BE2C (cell line): Measurements from ENCODE around the gene TRPV4.
A peak's percentile ranks its signal among the peaks of the same experiment; 100 is the strongest.

Experiments
- DNase-seq: peaks from one replicate; pipeline ENCODE4 v3.0.0-alpha.2; 2020
- H3K27me3 ChIP-seq: fragments of 250-450 bp; sonication (Bioruptor Pico); 2 replicates; pipeline ENCODE4 v1.5.1; 2020; ENCODE audit warnings: mild to moderate bottlenecking
- H3K36me3 ChIP-seq: fragments of 250-450 bp; sonication (Bioruptor Pico); 2 replicates; pipeline ENCODE4 v1.5.1; 2020; ENCODE audit warnings: mild to moderate bottlenecking
- H3K4me1 ChIP-seq: fragments of 250-450 bp; sonication (Bioruptor Pico); 2 replicates; pipeline ENCODE4 v1.5.1; 2020
- H3K4me3 ChIP-seq: 2 replicates; pipeline ENCODE4 v1.5.1; 2011; ENCODE audit warnings: low read depth, low read length
- H3K9me3 ChIP-seq: fragments of 250-450 bp; sonication (Bioruptor Pico); 2 replicates; pipeline ENCODE4 v1.5.1; 2020
- TF ChIP-seq, protein P1 (sequence below): IDR thresholded peaks from 2 replicates; pipeline ENCODE4 v1.5.1; 2012; ENCODE audit warnings: mild to moderate bottlenecking, low read depth, low read length

Gene TRPV4

GRCh38 chr12:109847142-109847735 is 14.0 kb upstream of the TRPV4 start:
- H3K27me3 ChIP-seq: no peaks in the 10 kb centered on the region
- no peaks in the 10 kb centered on the region for H3K36me3 ChIP-seq
- H3K4me1 ChIP-seq: no peaks in the 10 kb centered on the region; the same call in 1 of the 2 replicates
- TF ChIP-seq, protein P1, sequence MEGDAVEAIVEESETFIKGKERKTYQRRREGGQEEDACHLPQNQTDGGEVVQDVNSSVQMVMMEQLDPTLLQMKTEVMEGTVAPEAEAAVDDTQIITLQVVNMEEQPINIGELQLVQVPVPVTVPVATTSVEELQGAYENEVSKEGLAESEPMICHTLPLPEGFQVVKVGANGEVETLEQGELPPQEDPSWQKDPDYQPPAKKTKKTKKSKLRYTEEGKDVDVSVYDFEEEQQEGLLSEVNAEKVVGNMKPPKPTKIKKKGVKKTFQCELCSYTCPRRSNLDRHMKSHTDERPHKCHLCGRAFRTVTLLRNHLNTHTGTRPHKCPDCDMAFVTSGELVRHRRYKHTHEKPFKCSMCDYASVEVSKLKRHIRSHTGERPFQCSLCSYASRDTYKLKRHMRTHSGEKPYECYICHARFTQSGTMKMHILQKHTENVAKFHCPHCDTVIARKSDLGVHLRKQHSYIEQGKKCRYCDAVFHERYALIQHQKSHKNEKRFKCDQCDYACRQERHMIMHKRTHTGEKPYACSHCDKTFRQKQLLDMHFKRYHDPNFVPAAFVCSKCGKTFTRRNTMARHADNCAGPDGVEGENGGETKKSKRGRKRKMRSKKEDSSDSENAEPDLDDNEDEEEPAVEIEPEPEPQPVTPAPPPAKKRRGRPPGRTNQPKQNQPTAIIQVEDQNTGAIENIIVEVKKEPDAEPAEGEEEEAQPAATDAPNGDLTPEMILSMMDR: no peak
- H3K9me3 ChIP-seq: no peaks in the 10 kb centered on the region
- no peak overlapping the region for H3K4me3 ChIP-seq
- no peak for DNase-seq

DNA sequence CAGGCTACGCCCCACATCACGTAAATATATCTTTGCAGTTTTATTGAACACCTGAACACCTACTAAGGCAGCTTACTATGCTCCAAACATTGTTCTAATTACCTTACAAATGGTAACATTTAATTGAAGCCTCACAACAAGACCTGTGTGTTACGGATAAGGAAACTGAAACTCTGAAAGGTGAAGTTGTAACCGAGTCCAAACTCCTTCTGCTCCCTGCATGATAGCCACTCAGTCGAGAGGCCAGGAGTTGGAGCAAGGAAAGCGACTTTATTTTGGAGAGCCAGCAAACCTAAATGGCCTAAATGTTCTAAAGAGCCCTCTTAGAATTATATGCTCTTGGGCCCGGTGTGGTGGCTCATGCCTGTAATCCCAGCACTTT is 12.6 kb upstream of the TRPV4 start:
- TF ChIP-seq, protein P1: no peak
- Histone ChIP-seq H3K36me3 (no peaks in the 10 kb centered on the region), H3K4me3 (no peak overlapping the region), H3K9me3 (no peaks in the 10 kb centered on the region), H3K4me1 (no peaks in the 10 kb centered on the region; the same call in 1 of the 2 replicates), H3K27me3 (no peaks in the 10 kb centered on the region)
- no peak for DNase-seq

GRCh38 chr12:109844983-109845823 is 12.0 kb upstream of the TRPV4 start:
- peak; percentile 94 for DNase-seq
- H3K4me3 ChIP-seq: peak overlapping the region; percentile 32; the same call in 1 of the 2 replicates
- TF ChIP-seq, protein P1: peak; percentile 93
- H3K36me3 ChIP-seq: no peaks in the 10 kb centered on the region
- H3K9me3 ChIP-seq: no peaks in the 10 kb centered on the region
- H3K4me1 ChIP-seq: no peaks in the 10 kb centered on the region; the same call in 1 of the 2 replicates
- H3K27me3 ChIP-seq: no peaks in the 10 kb centered on the region

- Histone ChIP-seq H3K4me3 (no peak overlapping the region), H3K4me1 (no peaks in the 10 kb centered on the region; the same call in 1 of the 2 replicates), H3K27me3 (no peaks in the 10 kb centered on the region), H3K9me3 (no peaks in the 10 kb centered on the region), H3K36me3 (no peaks in the 10 kb centered on the region)
- DNase-seq: no peak
- TF ChIP-seq, protein P1: no peak
Observed at GRCh38 chr12:109844091-109844490, 10.9 kb upstream of the TRPV4 start.

- Histone ChIP-seq H3K4me3 (no peak overlapping the region), H3K9me3 (no peaks in the 10 kb centered on the region), H3K4me1 (no peaks in the 10 kb centered on the region), H3K27me3 (no peaks in the 10 kb centered on the region), H3K36me3 (no peaks in the 10 kb centered on the region)
- TF ChIP-seq, protein P1: no peak
- no peak for DNase-seq
Observed at GRCh38 chr12:109842021-109842420, 8.8 kb upstream of the TRPV4 start.

GRCh38 chr12:109841356-109841755 is 8.2 kb upstream of the TRPV4 start:
- H3K4me3 ChIP-seq: no peak overlapping the region
- TF ChIP-seq, protein P1: no peak
- no peak for DNase-seq
- no peaks in the 10 kb centered on the region for H3K9me3 ChIP-seq
- no peaks in the 10 kb centered on the region for H3K4me1 ChIP-seq
- H3K27me3 ChIP-seq: no peaks in the 10 kb centered on the region
- no peaks in the 10 kb centered on the region for H3K36me3 ChIP-seq
